PFSK-1 (cell line): Measurements from ENCODE around the gene KRT81.

ENCODE experiments used
- SIN3A ChIP-seq: IDR thresholded peaks from 2 replicates; pipeline ENCODE4 v1.6.1; 2012; ENCODE audit warnings: mild to moderate bottlenecking, low read length, moderate library complexity, borderline replicate concordance; ENCODE audit not compliant: insufficient read depth
- TAF1 ChIP-seq: IDR thresholded peaks from 2 replicates; pipeline ENCODE4 v1.6.1; 2012; ENCODE audit warnings: low read length, control low read depth, borderline replicate concordance; ENCODE audit not compliant: insufficient read depth

DNA sequence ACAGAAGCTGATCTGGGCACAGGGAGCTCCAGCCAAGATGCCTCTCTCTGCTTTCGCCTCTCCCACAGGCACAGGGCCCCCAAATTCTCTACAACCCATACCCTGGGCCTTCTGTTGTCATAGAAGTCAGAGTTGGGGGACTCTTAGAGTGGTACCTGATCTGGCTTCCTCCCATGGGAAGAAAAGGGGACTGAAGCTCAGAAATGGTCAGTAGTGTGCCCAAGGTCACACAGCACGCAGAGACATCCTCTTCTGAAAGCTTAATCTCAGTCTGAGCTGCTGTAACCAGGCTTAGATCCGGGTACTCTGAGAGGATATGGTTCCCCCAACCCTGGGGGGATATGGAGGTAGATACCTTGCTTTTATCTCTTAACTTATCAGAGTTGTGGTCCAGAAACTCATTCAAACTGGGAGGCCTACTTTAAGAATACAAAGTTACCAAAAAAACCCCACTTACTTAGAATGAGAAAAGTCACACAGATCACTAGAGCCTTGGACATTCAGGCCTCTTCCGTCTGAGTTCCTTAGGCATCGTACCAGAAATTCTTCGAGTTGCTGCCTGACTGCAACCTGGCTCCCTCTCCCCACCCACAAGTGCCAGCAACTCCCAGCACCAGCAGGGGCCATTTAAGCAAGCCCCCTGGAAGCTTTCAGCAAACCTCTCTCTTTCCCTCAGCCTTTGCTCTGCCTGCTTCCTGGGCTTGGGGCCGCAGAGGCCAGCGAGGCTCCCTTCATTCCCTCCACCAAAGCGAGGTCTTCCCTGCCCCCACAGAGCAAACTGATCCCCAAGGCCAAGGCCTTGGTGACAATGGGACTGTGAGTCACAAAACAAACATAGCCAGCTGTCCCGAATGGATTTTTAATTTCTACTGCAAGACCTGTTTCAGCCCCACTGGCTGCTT is 44.4 kb downstream of the KRT81 start:
- TF ChIP-seq SIN3A: no peak
- no peak for TF ChIP-seq TAF1
